NB4 (cell line): Measurements from ENCODE around the gene KCNA5.

Experiments used
- DNase-seq: peaks from one replicate; pipeline ENCODE4 v3.0.0; 2010; ENCODE audit warnings: low read depth
- H3K4me3 ChIP-seq: one replicate; pipeline ENCODE4 v1.5.1; 2011; ENCODE audit warnings: mild to moderate bottlenecking, low read depth, low read length, moderate library complexity
- MYC ChIP-seq: IDR thresholded peaks from 2 replicates; pipeline ENCODE4 v1.6.1; 2011; ENCODE audit warnings: low read depth, low read length
- POLR2A ChIP-seq: IDR thresholded peaks from 2 replicates; pipeline ENCODE4 v1.6.1; 2011; ENCODE audit warnings: mild to moderate bottlenecking; ENCODE audit not compliant: insufficient read length; ENCODE audit errors: extremely low read depth
- TF ChIP-seq, protein P1 (sequence below): IDR thresholded peaks from one replicate; pipeline ENCODE4 v1.5.1; 2012; ENCODE audit warnings: low read depth, low read length
- TF ChIP-seq, protein P2 (sequence below): IDR thresholded peaks from 2 replicates; pipeline ENCODE4 v1.6.1; 2011; ENCODE audit warnings: low read depth, low read length

Gene KCNA5

DNA sequence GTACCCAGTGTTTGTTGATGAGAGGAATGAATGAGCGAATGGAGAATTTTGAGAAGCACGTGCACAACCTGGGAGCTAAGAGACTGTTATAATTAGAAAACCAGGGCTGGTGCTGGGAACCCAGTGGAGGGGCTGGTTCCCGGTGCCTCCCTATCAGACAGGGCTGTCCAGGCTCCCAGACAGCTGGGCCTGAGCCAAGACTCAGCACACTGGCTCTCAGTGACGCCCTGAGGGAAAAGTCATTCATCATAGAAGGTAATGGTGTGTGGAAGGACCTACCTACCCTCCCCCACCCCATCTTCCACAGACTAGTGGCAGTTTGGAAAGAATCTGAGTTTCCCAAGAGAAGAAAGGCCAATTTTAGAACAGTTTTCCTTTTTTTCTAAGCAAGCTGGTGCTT, 34.7 kb downstream of the KCNA5 start:
- TF ChIP-seq, protein P1, sequence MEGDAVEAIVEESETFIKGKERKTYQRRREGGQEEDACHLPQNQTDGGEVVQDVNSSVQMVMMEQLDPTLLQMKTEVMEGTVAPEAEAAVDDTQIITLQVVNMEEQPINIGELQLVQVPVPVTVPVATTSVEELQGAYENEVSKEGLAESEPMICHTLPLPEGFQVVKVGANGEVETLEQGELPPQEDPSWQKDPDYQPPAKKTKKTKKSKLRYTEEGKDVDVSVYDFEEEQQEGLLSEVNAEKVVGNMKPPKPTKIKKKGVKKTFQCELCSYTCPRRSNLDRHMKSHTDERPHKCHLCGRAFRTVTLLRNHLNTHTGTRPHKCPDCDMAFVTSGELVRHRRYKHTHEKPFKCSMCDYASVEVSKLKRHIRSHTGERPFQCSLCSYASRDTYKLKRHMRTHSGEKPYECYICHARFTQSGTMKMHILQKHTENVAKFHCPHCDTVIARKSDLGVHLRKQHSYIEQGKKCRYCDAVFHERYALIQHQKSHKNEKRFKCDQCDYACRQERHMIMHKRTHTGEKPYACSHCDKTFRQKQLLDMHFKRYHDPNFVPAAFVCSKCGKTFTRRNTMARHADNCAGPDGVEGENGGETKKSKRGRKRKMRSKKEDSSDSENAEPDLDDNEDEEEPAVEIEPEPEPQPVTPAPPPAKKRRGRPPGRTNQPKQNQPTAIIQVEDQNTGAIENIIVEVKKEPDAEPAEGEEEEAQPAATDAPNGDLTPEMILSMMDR = no peak
- TF ChIP-seq MYC = no peak
- TF ChIP-seq, protein P2, sequence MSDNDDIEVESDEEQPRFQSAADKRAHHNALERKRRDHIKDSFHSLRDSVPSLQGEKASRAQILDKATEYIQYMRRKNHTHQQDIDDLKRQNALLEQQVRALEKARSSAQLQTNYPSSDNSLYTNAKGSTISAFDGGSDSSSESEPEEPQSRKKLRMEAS = no peak
- no peak for TF ChIP-seq POLR2A
- H3K4me3 ChIP-seq = no peak overlapping the region
- DNase-seq = no peak

DNA sequence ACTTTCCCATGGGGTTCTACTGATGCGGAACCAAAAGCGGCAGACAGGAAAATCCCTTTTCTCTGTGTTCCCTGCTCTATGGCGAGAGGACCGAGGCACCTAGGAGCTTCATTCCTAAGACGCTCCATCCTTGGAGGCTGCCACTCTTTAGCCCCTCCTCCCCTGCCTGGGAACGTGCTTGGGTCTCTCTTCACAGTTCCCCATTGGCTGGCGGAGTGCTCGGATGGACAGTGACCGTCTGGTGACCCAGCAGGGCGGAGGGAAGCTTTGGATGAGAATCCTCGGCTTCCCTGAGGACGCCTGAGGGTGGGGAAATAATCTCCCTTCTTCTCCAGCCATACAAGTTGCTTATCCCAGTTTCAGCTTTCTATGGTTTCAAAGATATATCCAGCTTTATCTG, 37.3 kb downstream of the KCNA5 start:
- TF ChIP-seq, protein P2 = no peak
- TF ChIP-seq, protein P1 = no peak
- TF ChIP-seq POLR2A (no peak), MYC (no peak)
- DNase-seq = no peak
- H3K4me3 ChIP-seq = no peak overlapping the region

DNA sequence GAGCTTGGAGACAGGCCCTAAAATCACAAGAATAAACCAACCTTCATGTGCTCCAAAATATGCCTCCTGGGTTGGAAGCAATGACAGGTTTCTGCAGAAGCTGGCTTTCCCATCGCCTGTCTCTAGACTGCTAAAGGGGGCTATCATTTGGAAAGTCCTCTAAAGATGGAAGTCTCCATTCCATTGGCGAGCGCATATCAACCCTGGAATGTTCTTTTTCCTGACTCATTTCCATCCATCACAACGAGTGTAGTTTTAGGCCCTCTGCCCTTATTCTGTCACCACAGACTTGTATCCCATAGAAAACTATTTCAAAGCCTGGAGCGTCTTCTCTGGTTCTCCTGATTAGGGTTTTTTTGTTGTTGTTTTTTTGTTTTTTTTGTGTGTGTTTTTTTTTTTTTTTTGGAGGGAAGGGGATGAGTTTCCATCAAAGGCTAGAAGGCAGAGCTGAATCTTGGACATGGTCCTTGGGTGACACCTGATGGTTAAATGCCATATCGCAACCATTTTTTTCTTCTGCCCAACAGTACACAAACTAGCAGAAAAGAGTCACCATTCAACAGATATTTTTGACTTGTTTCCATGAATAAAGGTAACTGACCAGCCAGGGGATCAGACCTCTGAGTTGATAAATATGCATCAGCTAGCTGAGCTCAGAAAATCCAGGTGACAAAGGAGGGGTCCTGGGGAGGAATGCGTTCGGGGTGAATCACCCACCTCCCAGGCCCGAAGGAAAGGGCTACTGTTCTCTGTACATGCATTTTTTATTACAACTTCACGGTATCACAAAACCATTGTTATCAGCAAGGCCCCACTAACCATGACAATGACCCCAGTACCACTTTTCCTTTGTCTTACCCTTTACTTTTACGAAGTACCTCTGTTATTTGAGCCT, 40.5 kb downstream of the KCNA5 start:
- H3K4me3 ChIP-seq = no peak overlapping the region
- TF ChIP-seq, protein P1 = peak; percentile 45
- TF ChIP-seq, protein P2 = no peak
- peak; percentile 44 for DNase-seq

DNA sequence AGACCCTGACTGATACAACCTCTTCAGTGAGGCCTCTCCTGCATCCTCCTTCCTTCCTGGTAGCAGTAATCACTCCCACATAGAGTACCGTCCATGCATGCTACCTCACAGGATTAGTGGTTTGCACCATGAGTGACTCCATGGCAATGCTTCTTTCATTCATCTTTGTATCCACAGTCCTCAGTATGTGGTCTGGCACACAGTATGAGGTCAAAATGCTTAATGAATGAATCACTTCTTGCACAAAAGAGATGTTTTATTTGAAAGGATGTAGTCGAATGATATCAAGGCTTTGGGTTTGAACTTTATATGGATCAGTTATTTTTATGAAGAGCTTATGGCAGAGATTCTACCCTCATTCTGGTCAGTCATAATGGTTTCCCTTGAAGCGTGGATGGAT, 42.2 kb downstream of the KCNA5 start:
- TF ChIP-seq, protein P1 = no peak
- TF ChIP-seq, protein P2 = no peak
- TF ChIP-seq POLR2A (no peak), MYC (no peak)
- H3K4me3 ChIP-seq = no peak overlapping the region
- DNase-seq = no peak

DNA sequence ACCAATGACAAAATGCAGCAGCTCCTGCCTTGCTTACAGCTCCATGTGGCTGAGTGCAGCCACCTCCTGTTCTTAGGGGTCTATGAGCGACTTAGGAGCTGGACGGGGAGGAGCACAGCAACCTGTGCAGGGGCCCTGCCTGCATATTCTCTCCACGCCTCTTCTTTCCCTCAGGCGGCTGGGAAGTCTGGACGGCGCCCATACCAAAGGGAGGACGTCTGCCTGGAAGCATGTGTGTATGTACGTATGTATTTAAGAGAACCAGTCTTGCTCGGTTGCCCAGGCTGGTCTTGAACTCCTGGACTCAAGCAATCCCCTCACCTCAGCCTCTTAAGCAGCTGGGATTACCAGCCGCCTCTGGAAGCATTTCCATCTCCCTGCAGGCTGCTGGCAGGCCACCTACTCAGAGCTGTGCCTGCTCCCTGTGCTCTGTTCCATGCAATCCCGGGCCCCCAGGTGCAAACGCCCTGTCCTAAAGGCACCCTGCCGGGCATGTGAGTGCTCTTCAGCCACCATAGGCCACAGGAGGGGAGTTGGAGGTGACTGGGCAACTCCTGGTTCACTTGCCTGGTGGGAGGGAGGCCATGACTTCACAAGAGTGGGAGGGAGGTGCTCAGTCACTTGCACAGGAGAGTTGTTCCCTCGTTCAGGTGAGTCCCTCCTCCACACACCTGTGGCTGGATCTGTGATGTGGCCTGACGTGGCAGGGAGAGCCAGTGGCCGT, 44.3 kb downstream of the KCNA5 start:
- DNase-seq = no peak
- TF ChIP-seq MYC (no peak), POLR2A (no peak)
- H3K4me3 ChIP-seq = no peak overlapping the region

DNA sequence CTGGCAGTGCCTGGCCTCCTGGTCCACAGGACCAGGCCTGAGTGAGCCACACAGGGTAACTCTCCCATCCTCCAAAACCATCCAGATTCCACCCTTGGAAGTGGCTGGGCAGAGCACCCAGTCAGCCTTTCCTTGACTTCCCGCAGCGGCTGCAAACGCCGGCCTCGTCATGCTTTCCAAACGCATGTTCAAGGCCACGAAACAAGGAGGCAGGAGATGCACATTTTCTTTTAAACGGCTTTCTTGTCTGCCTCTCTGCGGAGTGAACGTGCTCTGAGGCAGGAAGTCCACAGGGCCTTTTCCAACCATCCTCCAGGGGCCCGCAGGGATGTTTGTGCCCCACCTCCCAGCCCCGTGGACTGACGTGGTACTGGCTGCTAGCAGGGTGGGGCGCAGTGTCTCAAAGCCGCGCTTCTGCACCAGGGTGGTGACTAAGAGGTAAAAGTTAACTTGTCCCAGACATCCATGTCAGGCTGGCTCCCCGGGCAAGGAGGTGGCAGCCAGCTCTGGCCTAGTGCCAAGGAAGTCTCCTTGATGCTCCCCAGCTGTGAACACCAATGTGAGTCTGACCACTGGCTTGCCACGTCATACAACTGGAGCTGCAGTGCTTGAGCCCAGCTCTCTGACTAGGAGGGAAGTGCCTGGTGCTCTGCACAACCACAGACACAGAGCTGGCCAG, 45.0 kb downstream of the KCNA5 start:
- no peak overlapping the region for H3K4me3 ChIP-seq
- no peak for DNase-seq
- TF ChIP-seq MYC = no peak
- TF ChIP-seq, protein P1 = no peak
- no peak for TF ChIP-seq POLR2A
- TF ChIP-seq, protein P2 = no peak
